ENCODE data around the gene TGFBI. TPM values are rescaled to one million over a fixed set of nuclear protein-coding genes. Genes with fewer than 3 reads are reported as not detected.

TGFBI gene
- total RNA-seq, 2 donors from 2014 or later: 158 to 173 TPM

DNA sequence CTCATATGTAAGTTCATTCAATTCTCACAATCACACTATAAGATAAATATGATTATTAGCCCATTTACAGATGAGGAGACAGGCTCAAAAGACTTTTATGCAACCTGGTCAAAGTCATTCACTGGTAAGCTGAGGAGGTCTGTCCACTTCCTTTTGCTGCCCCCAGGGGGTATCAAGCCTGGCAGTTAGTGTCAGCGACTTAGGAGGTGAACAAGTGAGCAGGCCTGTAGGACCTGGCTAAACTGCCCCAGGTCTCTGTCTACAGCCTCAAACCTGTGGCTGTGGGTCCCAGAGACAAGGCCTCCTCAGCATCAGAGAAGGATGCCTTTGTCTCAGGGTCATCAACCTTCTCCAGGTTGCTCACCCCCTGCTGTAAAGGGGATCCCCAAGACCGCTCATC, 10.4 kb downstream of the TGFBI start:
- TF ChIP-seq, protein P1, sequence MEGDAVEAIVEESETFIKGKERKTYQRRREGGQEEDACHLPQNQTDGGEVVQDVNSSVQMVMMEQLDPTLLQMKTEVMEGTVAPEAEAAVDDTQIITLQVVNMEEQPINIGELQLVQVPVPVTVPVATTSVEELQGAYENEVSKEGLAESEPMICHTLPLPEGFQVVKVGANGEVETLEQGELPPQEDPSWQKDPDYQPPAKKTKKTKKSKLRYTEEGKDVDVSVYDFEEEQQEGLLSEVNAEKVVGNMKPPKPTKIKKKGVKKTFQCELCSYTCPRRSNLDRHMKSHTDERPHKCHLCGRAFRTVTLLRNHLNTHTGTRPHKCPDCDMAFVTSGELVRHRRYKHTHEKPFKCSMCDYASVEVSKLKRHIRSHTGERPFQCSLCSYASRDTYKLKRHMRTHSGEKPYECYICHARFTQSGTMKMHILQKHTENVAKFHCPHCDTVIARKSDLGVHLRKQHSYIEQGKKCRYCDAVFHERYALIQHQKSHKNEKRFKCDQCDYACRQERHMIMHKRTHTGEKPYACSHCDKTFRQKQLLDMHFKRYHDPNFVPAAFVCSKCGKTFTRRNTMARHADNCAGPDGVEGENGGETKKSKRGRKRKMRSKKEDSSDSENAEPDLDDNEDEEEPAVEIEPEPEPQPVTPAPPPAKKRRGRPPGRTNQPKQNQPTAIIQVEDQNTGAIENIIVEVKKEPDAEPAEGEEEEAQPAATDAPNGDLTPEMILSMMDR (IDR thresholded peaks at IDR 0.05): no peak
- Histone ChIP-seq H3K36me3 (no peaks in the 10 kb centered on the region), H3K27ac (no peak overlapping the region), H3K27me3 (replicated peaks; ENCODE audit: insufficient read depth) (no peaks in the 10 kb centered on the region), H3K9me3 (no peaks in the 10 kb centered on the region), H3K4me1 (ENCODE audit: control insufficient read depth in 1 of 2, low read depth in 2 of 2) (peaks cover 21 to 27% of the 10 kb centered on the region in 2 donors), H3K4me3 (no peak overlapping the region)
- DNase-seq (ENCODE audit: low spot score): no peak
- no peak for ATAC-seq (ENCODE audit: insufficient number of reproducible peaks, low FRiP score, low read depth)

DNA sequence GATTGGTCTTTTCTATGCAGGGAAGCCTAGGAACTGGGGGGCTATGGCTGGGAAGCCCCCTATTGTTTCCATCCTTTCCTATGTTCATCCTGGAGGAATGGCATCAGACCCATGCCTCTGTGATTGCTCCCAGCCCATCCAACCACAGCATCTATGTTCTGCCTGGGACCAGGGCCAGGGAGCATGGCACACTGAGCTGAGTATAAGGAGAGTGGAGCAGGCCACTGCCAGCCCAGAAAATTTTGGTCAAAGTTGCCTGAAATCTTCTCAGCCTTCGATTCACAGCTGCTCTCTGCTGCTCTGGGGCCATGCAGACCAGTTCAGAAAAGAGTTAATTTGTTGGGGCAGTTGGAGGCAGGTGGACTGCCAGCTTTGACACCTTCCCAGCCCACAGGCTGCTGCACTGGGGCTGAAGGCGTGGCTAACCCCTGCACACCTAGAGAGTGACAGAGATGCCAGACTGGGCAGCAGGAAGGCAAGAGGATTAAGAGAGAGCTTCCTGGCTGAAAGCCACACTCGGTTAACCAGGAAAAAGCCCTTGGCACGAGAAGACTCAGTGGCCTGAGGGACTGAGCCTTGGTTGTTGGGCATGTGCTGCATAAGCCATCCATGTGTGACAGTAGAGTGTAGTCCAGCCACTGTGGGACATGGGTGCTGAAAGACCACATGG, 12.1 kb downstream of the TGFBI start:
- TF ChIP-seq, protein P1 (IDR thresholded peaks at IDR 0.05): no peak
- no peaks in the 10 kb centered on the region for H3K27me3 ChIP-seq (replicated peaks; ENCODE audit: insufficient read depth)
- ATAC-seq (ENCODE audit: insufficient number of reproducible peaks, low FRiP score, low read depth) (no peak), DNase-seq (ENCODE audit: low spot score) (no peak)
- H3K9me3 ChIP-seq: no peaks in the 10 kb centered on the region
- no peak overlapping the region for H3K4me3 ChIP-seq
- no peaks in the 10 kb centered on the region for H3K36me3 ChIP-seq
- no peak overlapping the region for H3K27ac ChIP-seq
- peaks cover 19 to 27% of the 10 kb centered on the region in 2 donors for H3K4me1 ChIP-seq (ENCODE audit: control insufficient read depth in 1 of 2, low read depth in 2 of 2)

DNA sequence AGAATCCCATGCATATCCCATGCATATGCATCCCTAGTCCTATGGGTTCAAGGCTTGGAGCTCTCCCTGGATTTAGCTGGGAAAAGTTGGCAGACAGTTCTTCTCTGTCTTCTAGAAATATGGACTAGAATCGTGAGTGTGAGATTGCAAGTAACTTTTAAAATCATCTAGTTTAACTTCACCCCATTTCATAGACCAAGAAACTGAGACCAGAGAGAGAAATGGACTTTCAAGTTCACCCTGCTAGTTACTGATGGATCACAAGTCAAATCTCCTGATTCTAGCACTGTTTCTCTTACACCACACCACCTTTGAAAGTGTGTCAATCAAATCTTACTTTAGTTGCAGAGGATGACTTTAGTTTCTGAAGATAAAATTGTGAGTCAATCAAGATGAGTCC, 13.4 kb downstream of the TGFBI start:
- DNase-seq (ENCODE audit: low spot score): no peak
- peaks cover 6 to 17% of the 10 kb centered on the region in 2 donors for H3K4me1 ChIP-seq (ENCODE audit: control insufficient read depth in 1 of 2, low read depth in 2 of 2)
- TF ChIP-seq, protein P1 (IDR thresholded peaks at IDR 0.05): no peak
- H3K9me3 ChIP-seq: no peaks in the 10 kb centered on the region
- no peak for ATAC-seq (ENCODE audit: insufficient number of reproducible peaks, low FRiP score, low read depth)
- H3K36me3 ChIP-seq: peaks cover 7% of the 10 kb centered on the region
- no peaks in the 10 kb centered on the region for H3K27me3 ChIP-seq (replicated peaks; ENCODE audit: insufficient read depth)
- H3K27ac ChIP-seq: no peak overlapping the region
- H3K4me3 ChIP-seq: no peak overlapping the region

DNA sequence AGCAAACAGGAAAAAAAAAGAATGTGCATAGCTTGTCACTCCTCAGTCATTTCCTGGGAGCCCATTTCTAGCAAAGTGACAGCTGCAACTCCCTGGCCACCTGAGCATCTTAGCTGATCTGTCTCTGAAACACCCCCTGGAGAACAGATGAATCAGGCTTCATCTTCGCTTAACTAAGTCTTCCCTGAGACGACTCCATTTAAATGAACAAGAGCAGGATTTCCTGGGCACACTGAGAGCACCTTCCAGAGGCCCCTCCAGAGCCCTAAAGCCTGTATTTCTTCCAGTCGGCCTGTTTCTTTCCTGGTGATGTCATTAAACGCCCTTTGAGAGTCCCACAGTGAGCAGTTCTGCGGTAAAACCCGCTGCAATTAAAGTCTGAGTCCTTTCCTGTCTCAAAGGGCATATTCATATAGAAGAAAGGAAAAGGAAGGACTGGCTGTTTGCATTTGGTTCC, 13.9 kb downstream of the TGFBI start:
- peaks cover 12% of the 10 kb centered on the region for H3K36me3 ChIP-seq
- DNase-seq (ENCODE audit: low spot score): no peak
- no peak overlapping the region for H3K27ac ChIP-seq
- peaks cover 3 to 11% of the 10 kb centered on the region in 2 donors for H3K4me1 ChIP-seq (ENCODE audit: control insufficient read depth in 1 of 2, low read depth in 2 of 2)
- ATAC-seq (ENCODE audit: insufficient number of reproducible peaks, low FRiP score, low read depth): no peak
- no peaks in the 10 kb centered on the region for H3K27me3 ChIP-seq (replicated peaks; ENCODE audit: insufficient read depth)
- H3K4me3 ChIP-seq: no peak overlapping the region
- no peaks in the 10 kb centered on the region for H3K9me3 ChIP-seq
- TF ChIP-seq, protein P1 (IDR thresholded peaks at IDR 0.05): no peak

DNA sequence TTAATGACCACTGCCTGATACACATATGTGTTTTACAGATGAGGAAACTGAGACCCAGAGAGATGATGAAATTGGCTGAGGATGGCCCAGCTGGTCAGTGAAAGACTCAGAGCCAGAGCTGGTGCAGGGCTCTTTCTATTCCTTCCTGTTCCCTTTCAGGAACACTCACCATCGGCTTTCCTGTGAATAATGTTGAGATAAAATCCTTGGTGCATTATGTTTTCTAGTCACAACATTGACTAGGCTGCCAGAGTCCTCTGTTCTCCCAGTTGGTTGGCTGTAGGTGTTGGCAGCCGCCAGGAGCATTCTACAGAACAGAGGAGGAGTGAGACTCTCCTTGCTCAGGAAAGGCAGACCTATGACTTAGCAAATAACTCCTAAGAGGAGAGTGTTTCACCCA, 14.8 kb downstream of the TGFBI start:
- H3K4me3 ChIP-seq: no peak overlapping the region
- H3K9me3 ChIP-seq: no peaks in the 10 kb centered on the region
- no peaks in the 10 kb centered on the region for H3K27me3 ChIP-seq (replicated peaks; ENCODE audit: insufficient read depth)
- peaks cover 0 to 6% of the 10 kb centered on the region in 2 donors for H3K4me1 ChIP-seq (ENCODE audit: control insufficient read depth in 1 of 2, low read depth in 2 of 2)
- H3K27ac ChIP-seq: no peak overlapping the region
- ATAC-seq (ENCODE audit: insufficient number of reproducible peaks, low FRiP score, low read depth): no peak
- H3K36me3 ChIP-seq: peaks cover 18% of the 10 kb centered on the region
- TF ChIP-seq, protein P1 (IDR thresholded peaks at IDR 0.05): no peak
- DNase-seq (ENCODE audit: low spot score): no peak

All from thoracic aorta (tissue), 2 donors.